Measurements from ENCODE around the gene ZNF287. TPM values are rescaled to one million over a fixed set of nuclear protein-coding genes. Genes with fewer than 3 reads are reported as not detected.
A peak's percentile ranks its signal among the peaks of the same experiment; 100 is the strongest.

ZNF287 gene
- polyA plus RNA-seq, 1 donor (not counting 4 experiments of a cell fraction or from before 2014, with no cell fraction given): 7.3 TPM

GRCh38 chr17:16573466-16573865 lies 4.5 kb upstream of the ZNF287 start:
- no peak overlapping the region for H3K4me3 ChIP-seq (ENCODE audit: control insufficient read depth in 2 of 3, extremely low read depth in 1 of 3, insufficient read depth in 2 of 3, low read depth in 1 of 3, low read length in 3 of 3)
- DNase-seq (ENCODE audit: low read depth, low spot score): no peak
- H3K4me1 ChIP-seq (ENCODE audit: control insufficient read depth, extremely low read depth, insufficient read depth, low read length): peaks cover under 1% of the 10 kb centered on the region
- no peaks in the 10 kb centered on the region for H3K36me3 ChIP-seq (ENCODE audit: control insufficient read depth in 2 of 2, extremely low read depth in 1 of 2, insufficient read depth in 2 of 2, low read length in 2 of 2)
- no peak for TF ChIP-seq CTCF (optimal IDR thresholded peaks at IDR 0.05 in 1 of 3, IDR thresholded peaks at IDR 0.05 in 1 of 3, conservative IDR thresholded peaks at IDR 0.05 in 1 of 3; ENCODE audit: extremely low read depth in 1 of 3, insufficient read depth in 2 of 3, low read length in 3 of 3)
- TF ChIP-seq EZH2 (IDR thresholded peaks at IDR 0.05; ENCODE audit: low read length): no peak
- no peak overlapping the region for H3K4me2 ChIP-seq (ENCODE audit: control insufficient read depth, extremely low read depth, insufficient read depth, low read depth, low read length)
- dilution Hi-C loops (cut with MboI; ENCODE audit: extremely low pct_ligation_motif_present, low sequenced_read_pairs): no loop called here
- H3K27ac ChIP-seq (ENCODE audit: control insufficient read depth, insufficient read depth, low read length): no peak overlapping the region
- H3K9me3 ChIP-seq (ENCODE audit: control insufficient read depth, low read depth, low read length): no peaks in the 10 kb centered on the region
- no peaks in the 10 kb centered on the region for H3K9me1 ChIP-seq (ENCODE audit: control insufficient read depth, extremely low read depth, insufficient read depth, low read length)
- H3K9ac ChIP-seq (ENCODE audit: control insufficient read depth, extremely low read depth, insufficient read depth, low read length): no peak overlapping the region
- H4K20me1 ChIP-seq (ENCODE audit: control insufficient read depth, extremely low read depth, insufficient read depth, low read length): no peaks in the 10 kb centered on the region
- no peaks in the 10 kb centered on the region for H3K27me3 ChIP-seq (ENCODE audit: control insufficient read depth, extremely low read depth, insufficient read depth, low read length)
- no peak overlapping the region for H2AFZ ChIP-seq (ENCODE audit: control insufficient read depth, low read length)
- no peak for FAIRE-seq
- H3K79me2 ChIP-seq (ENCODE audit: control insufficient read depth, insufficient read depth, low read length): no peaks in the 10 kb centered on the region

DNA sequence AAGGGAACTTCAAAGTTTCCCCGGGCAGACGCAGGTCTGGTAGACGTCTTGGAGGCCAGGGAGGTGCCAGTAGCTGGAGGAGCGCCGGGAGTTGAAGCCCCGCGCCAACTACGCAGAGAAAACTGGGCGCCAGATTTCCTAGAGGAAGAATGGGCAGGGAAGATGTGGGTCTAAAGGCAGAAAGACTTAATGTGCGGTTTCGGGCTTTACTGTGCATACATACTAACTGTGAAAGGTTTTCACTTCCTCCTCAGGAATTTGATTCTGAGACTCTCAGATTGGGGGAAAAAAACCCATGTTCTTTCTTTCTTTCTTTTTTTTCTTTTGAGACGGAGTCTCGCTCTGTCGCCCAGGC lies 331 bp upstream of the ZNF287 start:
- Histone ChIP-seq H3K4me1 (ENCODE audit: control insufficient read depth, extremely low read depth, insufficient read depth, low read length) (peaks cover 5% of the 10 kb centered on the region), H3K79me2 (ENCODE audit: control insufficient read depth, insufficient read depth, low read length) (no peaks in the 10 kb centered on the region), H4K20me1 (ENCODE audit: control insufficient read depth, extremely low read depth, insufficient read depth, low read length) (no peaks in the 10 kb centered on the region), H2AFZ (ENCODE audit: control insufficient read depth, low read length) (no peak overlapping the region), H3K4me2 (ENCODE audit: control insufficient read depth, extremely low read depth, insufficient read depth, low read depth, low read length) (no peak overlapping the region), H3K27ac (ENCODE audit: control insufficient read depth, insufficient read depth, low read length) (no peak overlapping the region), H3K9ac (ENCODE audit: control insufficient read depth, extremely low read depth, insufficient read depth, low read length) (no peak overlapping the region), H3K4me3 (ENCODE audit: control insufficient read depth in 2 of 3, extremely low read depth in 1 of 3, insufficient read depth in 2 of 3, low read depth in 1 of 3, low read length in 3 of 3) (peak overlapping the region in 1 of 3 experiments; percentile 73), H3K36me3 (ENCODE audit: control insufficient read depth in 2 of 2, extremely low read depth in 1 of 2, insufficient read depth in 2 of 2, low read length in 2 of 2) (peaks cover 0 to 1% of the 10 kb centered on the region in 2 experiments), H3K9me3 (ENCODE audit: control insufficient read depth, low read depth, low read length) (no peaks in the 10 kb centered on the region), H3K27me3 (ENCODE audit: control insufficient read depth, extremely low read depth, insufficient read depth, low read length) (no peaks in the 10 kb centered on the region), H3K9me1 (ENCODE audit: control insufficient read depth, extremely low read depth, insufficient read depth, low read length) (no peaks in the 10 kb centered on the region)
- TF ChIP-seq CTCF (optimal IDR thresholded peaks at IDR 0.05 in 1 of 3, IDR thresholded peaks at IDR 0.05 in 1 of 3, conservative IDR thresholded peaks at IDR 0.05 in 1 of 3; ENCODE audit: extremely low read depth in 1 of 3, insufficient read depth in 2 of 3, low read length in 3 of 3) (no peak), EZH2 (IDR thresholded peaks at IDR 0.05; ENCODE audit: low read length) (no peak)
- no peak for FAIRE-seq
- DNase-seq (ENCODE audit: low read depth, low spot score): no peak
- dilution Hi-C loops (cut with MboI; ENCODE audit: extremely low pct_ligation_motif_present, low sequenced_read_pairs): no loop called here

Data from keratinocyte (primary cell).